ENCODE measurements around the gene CUX1.
"Not testable (repeated sequence)": the region's sequence is repeated elsewhere in the genome, so short reads cannot be mapped to it uniquely, and the experiment has no call there.

Gene CUX1

GRCh38 chr7:102327183-102327582 lies 509.8 kb downstream of the CUX1 start:
- DNase-seq = not testable (repeated sequence)

DNA sequence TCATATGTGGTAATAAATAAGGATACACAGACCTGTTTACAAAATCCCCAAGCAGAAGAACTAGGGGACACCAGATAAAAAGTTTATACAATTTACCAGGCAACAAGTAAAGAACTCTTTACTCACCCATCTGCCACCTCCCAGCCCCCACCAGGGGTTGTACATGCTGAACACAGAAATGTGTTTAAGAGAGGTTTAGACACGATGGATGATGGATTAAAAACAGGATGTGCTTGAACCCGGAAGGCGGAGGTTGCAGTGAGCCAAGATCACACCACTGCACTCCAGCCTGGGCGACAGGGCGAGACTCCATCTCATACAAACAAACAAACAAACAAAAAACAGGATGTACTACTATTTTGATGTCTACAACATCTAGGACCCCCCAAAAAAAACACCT lies 511.4 kb downstream of the CUX1 start:
- not testable (repeated sequence) for DNase-seq

- peak; percentile 5 to 9 for DNase-seq
Observed at GRCh38 chr7:102329366-102329765, 511.9 kb downstream of the CUX1 start.

- DNase-seq = not testable (repeated sequence)
Observed at GRCh38 chr7:102330666-102331460, 513.4 kb downstream of the CUX1 start.
